Endodermal cell (in vitro differentiated cells): Measurements from ENCODE around the gene SEMA3G. TPM values are rescaled to one million over a fixed set of nuclear protein-coding genes. Genes with fewer than 3 reads are reported as not detected.

Experiments
- DNase-seq: peaks from one replicate; pipeline ENCODE4 v3.0.0-alpha.2; 2017
- H3K27ac ChIP-seq: 2 replicates; pipeline ENCODE4 v1.5.1; 2013; ENCODE audit warnings: mild to moderate bottlenecking, low read depth, low read length, moderate library complexity
- H3K27me3 ChIP-seq: 2 replicates; pipeline ENCODE4 v1.6.1; 2013; ENCODE audit warnings: mild to moderate bottlenecking, low read length, moderate library complexity; ENCODE audit not compliant: insufficient read depth, control insufficient read depth, poor library complexity, severe bottlenecking
- H3K36me3 ChIP-seq: 2 replicates; pipeline ENCODE4 v1.7.0; 2013; ENCODE audit warnings: mild to moderate bottlenecking, low read length, moderate library complexity; ENCODE audit not compliant: control insufficient read depth, insufficient read depth
- H3K4me1 ChIP-seq: one replicate; pipeline ENCODE4 v1.7.0; 2013; ENCODE audit warnings: low read length; ENCODE audit not compliant: control insufficient read depth, insufficient read depth
- H3K4me3 ChIP-seq: 2 replicates; pipeline ENCODE4 v1.5.1; 2013; ENCODE audit warnings: mild to moderate bottlenecking, low read length, moderate library complexity
- H3K9ac ChIP-seq: 2 replicates; pipeline ENCODE4 v1.6.1; 2013; ENCODE audit warnings: mild to moderate bottlenecking, low read length, moderate library complexity; ENCODE audit not compliant: poor library complexity, severe bottlenecking; ENCODE audit errors: extremely low read depth
- H3K9me3 ChIP-seq: 2 replicates; pipeline ENCODE4 v1.6.1; 2013; ENCODE audit warnings: mild to moderate bottlenecking, low read length, moderate library complexity; ENCODE audit not compliant: control insufficient read depth
- H3K27ac Mint-ChIP-seq: 2 replicates; pipeline ENCODE4 v1.8.0; 2020; ENCODE audit warnings: mixed read lengths
- H3K27me3 Mint-ChIP-seq: 2 replicates; pipeline ENCODE4 v1.8.0; 2021; ENCODE audit warnings: mild to moderate bottlenecking, mixed read lengths; ENCODE audit not compliant: insufficient read depth
- H3K36me3 Mint-ChIP-seq: 2 replicates; pipeline ENCODE4 v1.8.0; 2020; ENCODE audit warnings: low read depth, mixed read lengths
- H3K4me1 Mint-ChIP-seq: 2 replicates; pipeline ENCODE4 v1.8.0; 2020; ENCODE audit warnings: mixed read lengths
- H3K4me3 Mint-ChIP-seq: 2 replicates; pipeline ENCODE4 v1.8.0; 2020; ENCODE audit warnings: mild to moderate bottlenecking, moderate library complexity, mixed read lengths
- H3K9me3 Mint-ChIP-seq: 2 replicates; pipeline ENCODE4 v1.8.0; 2020; ENCODE audit warnings: mild to moderate bottlenecking, mixed read lengths
- CTCF ChIP-seq: fragments of 200-600 bp; sonication (generic); conservative IDR thresholded peaks from 2 replicates; pipeline ENCODE4 v1.5.0; 2021; ENCODE audit warnings: antibody characterized with exemption, mild to moderate bottlenecking
- WGBS, 2 experiments: methylation state at CpG; one replicate each; pipeline versions ENCODE4 v1.1.5 to v1.1.7; 2013; ENCODE audit warnings: missing lambda C conversion rate in 2 of 2, mixed read lengths in 1 of 2; ENCODE audit not compliant: insufficient coverage in 1 of 2, insufficient read length in 1 of 2; 5-methylcytosine and 5-hydroxymethylcytosine counted together
- total RNA-seq, 2 donors: library from RNA; stranded (reverse); fragmentation: NEBNext Ultra II Directional in 1 of 2; extraction: Animal tissue kit (Norgen Biotek cat#: 25700) in 1 of 2; gene quantifications; 2 replicates in 1 of 2; 3 replicates in 1 of 2; pipeline ENCODE4 v1.2.1, GENCODE V29; 2021

Gene SEMA3G
- total RNA-seq, 2 donors from 2014 or later: 2.5 to 8.6 TPM

- Mint-ChIP-seq H3K4me3 (no peak overlapping the region), H3K4me1 (no peaks in the 10 kb centered on the region), H3K9me3 (no peaks in the 10 kb centered on the region), H3K27me3 (no peaks in the 10 kb centered on the region), H3K27ac (peak overlapping the region; percentile 33), H3K36me3 (peaks cover 63% of the 10 kb centered on the region)
- DNase-seq: peak; percentile 44
- Histone ChIP-seq H3K4me1 (no peaks in the 10 kb centered on the region), H3K9ac (no peak overlapping the region), H3K9me3 (no peaks in the 10 kb centered on the region), H3K27me3 (no peaks in the 10 kb centered on the region), H3K4me3 (no peak overlapping the region), H3K36me3 (peaks cover 81% of the 10 kb centered on the region), H3K27ac (peak overlapping the region; percentile 72)
- peak; percentile 18 for TF ChIP-seq CTCF
- 89 to 97% methylated on average over 11 to 14 of the region's 14 CpGs for WGBS, 2 experiments
Measured at GRCh38 chr3:52483081-52483480, 38.2 kb upstream of the SEMA3G start.

GRCh38 chr3:52481819-52482521 is 37.1 kb upstream of the SEMA3G start:
- H3K9ac ChIP-seq: no peak overlapping the region
- no peak overlapping the region for H3K27ac ChIP-seq
- DNase-seq: peak; percentile 94
- Mint-ChIP-seq H3K9me3 (no peaks in the 10 kb centered on the region), H3K27ac (peak overlapping the region; percentile 61), H3K27me3 (no peaks in the 10 kb centered on the region), H3K36me3 (peaks cover 66% of the 10 kb centered on the region), H3K4me1 (no peaks in the 10 kb centered on the region), H3K4me3 (no peak overlapping the region)
- H3K9me3 ChIP-seq: no peaks in the 10 kb centered on the region
- WGBS, 2 experiments: 90 to 93% methylated on average over 12 to 23 of the region's 23 CpGs
- peaks cover 92% of the 10 kb centered on the region for H3K36me3 ChIP-seq
- H3K27me3 ChIP-seq: no peaks in the 10 kb centered on the region
- TF ChIP-seq CTCF: peak; percentile 86
- no peaks in the 10 kb centered on the region for H3K4me1 ChIP-seq
- H3K4me3 ChIP-seq: no peak overlapping the region

- H3K9ac ChIP-seq: no peak overlapping the region
- H3K27me3 Mint-ChIP-seq: no peaks in the 10 kb centered on the region
- WGBS, 2 experiments: 95 to 96% methylated on average over 20 to 27 of the region's 27 CpGs
- TF ChIP-seq CTCF: no peak
- no peaks in the 10 kb centered on the region for H3K9me3 ChIP-seq
- H3K36me3 ChIP-seq: peaks cover 95% of the 10 kb centered on the region
- no peak overlapping the region for H3K4me3 Mint-ChIP-seq
- no peak overlapping the region for H3K27ac ChIP-seq
- H3K4me1 Mint-ChIP-seq: no peaks in the 10 kb centered on the region
- H3K4me1 ChIP-seq: no peaks in the 10 kb centered on the region
- H3K27ac Mint-ChIP-seq: peak overlapping the region; percentile 9
- H3K9me3 Mint-ChIP-seq: no peaks in the 10 kb centered on the region
- peaks cover 67% of the 10 kb centered on the region for H3K36me3 Mint-ChIP-seq
- no peak overlapping the region for H3K4me3 ChIP-seq
- no peaks in the 10 kb centered on the region for H3K27me3 ChIP-seq
- no peak for DNase-seq
Measured at GRCh38 chr3:52480768-52481715, 36.1 kb upstream of the SEMA3G start.
